A549 (cell line): Measurements from ENCODE around the gene SMCO2. TPM values are rescaled to one million over a fixed set of nuclear protein-coding genes. Genes with fewer than 3 reads are reported as not detected.

Source experiments
- ATAC-seq, 2 experiments: fragments of 200-7000 bp in 1 of 2; fragments of >200 bp in 1 of 2; cut with Nextera tagmentation in 1 of 2; cut with Tn5 transposase in 1 of 2; 3 replicates each; pipeline versions ENCODE4 v1.8.0 to v1.9.1; 2018 to 2020; ENCODE audit warnings: mild to moderate bottlenecking in 1 of 2, moderate library complexity in 1 of 2
- CTCF ChIA-PET: fragments of 300-600 bp; sonication (Branson Sonifier 250); formaldehyde crosslinking; extraction: SDS; loops from one replicate; lab custom pipeline; 2021; ENCODE audit warnings: antibody characterized with exemption, inconsistent platforms; lab: Yijun Ruan, JAX
- POLR2A ChIA-PET: fragments of 350-600 bp; formaldehyde crosslinking; extraction: SDS; loops from one replicate; lab custom pipeline; 2021; ENCODE audit warnings: antibody characterized with exemption, inconsistent platforms; lab: Yijun Ruan, JAX
- DNase-seq, 2 experiments: peaks; one replicate each; pipeline versions ENCODE4 v3.0.0 to v3.0.0-alpha.2; 2011 to 2016; ENCODE audit warnings: low read depth in 1 of 2, low spot score in 1 of 2
- FAIRE-seq: peaks from 2 replicates; lab custom pipeline; 2011; peaks lifted over from hg19 to GRCh38; lab: Jason Lieb, UNC
- H3K27ac ChIP-seq, 2 experiments: fragments of >200 bp; sonication (Bioruptor Twin); formaldehyde crosslinking; 3 replicates each; pipeline ENCODE4 v1.5.1; 2016 to 2017
- H3K4me1 ChIP-seq: fragments of >200 bp; sonication (Bioruptor Twin); formaldehyde crosslinking; 3 replicates; pipeline ENCODE4 v1.6.1; 2016
- H3K4me2 ChIP-seq: fragments of >200 bp; sonication (Bioruptor Twin); formaldehyde crosslinking; 3 replicates; pipeline ENCODE4 v1.6.1; 2016
- H3K4me3 ChIP-seq: fragments of >200 bp; sonication (Bioruptor Twin); formaldehyde crosslinking; 3 replicates; pipeline ENCODE4 v1.5.1; 2016
- H3K9me3 ChIP-seq: fragments of >200 bp; sonication (Bioruptor Twin); formaldehyde crosslinking; 3 replicates; pipeline ENCODE4 v1.6.1; 2016
- BHLHE40 ChIP-seq: IDR thresholded peaks from 2 replicates; pipeline ENCODE4 v1.6.1; 2012; ENCODE audit warnings: low read depth, low read length, inconsistent platforms
- CBX2 ChIP-seq: fragments of 200-600 bp; sonication (generic); IDR thresholded peaks from 2 replicates; pipeline ENCODE4 v1.6.1; 2016; ENCODE audit warnings: low read depth, mild to moderate bottlenecking, borderline replicate concordance
- CHD4 ChIP-seq: fragments of 200-600 bp; sonication (generic); IDR thresholded peaks from 2 replicates; pipeline ENCODE4 v1.6.1; 2016; ENCODE audit warnings: antibody characterized with exemption, mild to moderate bottlenecking, borderline replicate concordance
- ESRRA ChIP-seq: fragments of 150-350 bp; IDR thresholded peaks from 2 replicates; pipeline ENCODE4 v1.6.1; 2014; ENCODE audit warnings: mild to moderate bottlenecking, low read length, borderline replicate concordance
- FOXS1 ChIP-seq: fragments of 250-450 bp; sonication (Bioruptor Pico); IDR thresholded peaks from 2 replicates; pipeline ENCODE4 v1.5.0; 2020; ENCODE audit warnings: mild to moderate bottlenecking, moderate library complexity
- HOXB13 ChIP-seq: fragments of 250-450 bp; sonication (Bioruptor Pico); IDR thresholded peaks from 2 replicates; pipeline ENCODE4 v1.5.0; 2020; ENCODE audit warnings: low read depth, mild to moderate bottlenecking, moderate library complexity
- JUNB ChIP-seq: fragments of >200 bp; sonication (Bioruptor Twin); formaldehyde crosslinking; IDR thresholded peaks from 2 replicates; pipeline ENCODE4 v1.6.1; 2016
- MAFK ChIP-seq: fragments of 450-650 bp; IDR thresholded peaks from 2 replicates; pipeline ENCODE4 v1.6.1; 2014; ENCODE audit not compliant: partially characterized antibody
- NPAS2 ChIP-seq: fragments of 250-450 bp; sonication (Bioruptor Pico); IDR thresholded peaks from 2 replicates; pipeline ENCODE4 v1.8.0; 2022; ENCODE audit warnings: mild to moderate bottlenecking, moderate library complexity, borderline replicate concordance
- POLR2A ChIP-seq: IDR thresholded peaks from 2 replicates; pipeline ENCODE4 v1.6.1; 2012; ENCODE audit warnings: mild to moderate bottlenecking, low read length
- POLR2AphosphoS2 ChIP-seq: conservative IDR thresholded peaks from 2 replicates; pipeline ENCODE4 v1.6.1; 2012; ENCODE audit warnings: low read length, improper control_type of control experiment, inconsistent platforms
- RAD21 ChIP-seq, 2 experiments: fragments of >200 bp in 1 of 2; sonication (Bioruptor Twin) in 1 of 2; formaldehyde crosslinking in 1 of 2; IDR thresholded peaks in 1 of 2; conservative IDR thresholded peaks in 1 of 2; 2 replicates in 1 of 2; 3 replicates in 1 of 2; pipeline ENCODE4 v1.6.1; 2012 to 2018; ENCODE audit warnings: inconsistent platforms in 1 of 2
- RNF2 ChIP-seq: fragments of 200-600 bp; sonication (generic); IDR thresholded peaks from 2 replicates; pipeline ENCODE4 v1.6.1; 2016; ENCODE audit warnings: low read depth, mild to moderate bottlenecking, antibody characterized with exemption, moderate library complexity, borderline replicate concordance
- SMC3 ChIP-seq: fragments of >200 bp; sonication (Bioruptor Twin); formaldehyde crosslinking; IDR thresholded peaks from 3 replicates; pipeline ENCODE4 v1.6.1; 2018; ENCODE audit warnings: inconsistent platforms
- USF2 ChIP-seq: fragments of 450-650 bp; IDR thresholded peaks from 2 replicates; pipeline ENCODE4 v1.6.1; 2014; ENCODE audit warnings: antibody characterized with exemption
- ZNF302 ChIP-seq: fragments of 250-450 bp; sonication (Bioruptor Pico); IDR thresholded peaks from 2 replicates; pipeline ENCODE4 v1.9.0; 2021; ENCODE audit warnings: inconsistent platforms, mild to moderate bottlenecking, moderate library complexity
- WGBS: methylation state at CpG from one replicate; pipeline ENCODE4 v1.1.6; 2017; ENCODE audit errors: missing lambda C conversion rate; 5-methylcytosine and 5-hydroxymethylcytosine counted together
- polyA plus RNA-seq, 4 experiments: library from polyadenylated mRNA; depleted of rRNA in 3 of 4; stranded (reverse); fragments of >200 nt; fragmentation: RNase III in 1 of 4; extraction: RNeasy Plus Mini Kit Qiagen cat#74134 plus additional on column Dnase treatment in 1 of 4; gene quantifications; 2 replicates in 3 of 4; 3 replicates in 1 of 4; pipeline ENCODE4 v1.2.3, GENCODE V29; 2011 to 2017
- TF ChIP-seq, protein P1 (sequence below): fragments of 150-350 bp; IDR thresholded peaks from 2 replicates; pipeline ENCODE4 v1.6.1; 2014; ENCODE audit warnings: low read depth, mild to moderate bottlenecking, low read length
- TF ChIP-seq, protein P2 (sequence below): fragments of >200 bp; sonication (Bioruptor Twin); formaldehyde crosslinking; IDR thresholded peaks from 3 replicates; pipeline ENCODE4 v1.6.1; 2016
- TF ChIP-seq, protein P3 (sequence below): fragments of 200-600 bp; sonication (generic); IDR thresholded peaks from 2 replicates; pipeline ENCODE4 v1.6.1; 2016; ENCODE audit warnings: antibody characterized with exemption, mild to moderate bottlenecking, moderate library complexity
- TF ChIP-seq, protein P4 (sequence below): fragments of >200 bp; sonication (Bioruptor Twin); formaldehyde crosslinking; IDR thresholded peaks from 3 replicates; pipeline ENCODE4 v1.5.1; 2016

Gene SMCO2
- polyA plus RNA-seq, 2 of the 4 experiments (the other 2 are of a cell fraction): 0.14 to 0.28 TPM

DNA sequence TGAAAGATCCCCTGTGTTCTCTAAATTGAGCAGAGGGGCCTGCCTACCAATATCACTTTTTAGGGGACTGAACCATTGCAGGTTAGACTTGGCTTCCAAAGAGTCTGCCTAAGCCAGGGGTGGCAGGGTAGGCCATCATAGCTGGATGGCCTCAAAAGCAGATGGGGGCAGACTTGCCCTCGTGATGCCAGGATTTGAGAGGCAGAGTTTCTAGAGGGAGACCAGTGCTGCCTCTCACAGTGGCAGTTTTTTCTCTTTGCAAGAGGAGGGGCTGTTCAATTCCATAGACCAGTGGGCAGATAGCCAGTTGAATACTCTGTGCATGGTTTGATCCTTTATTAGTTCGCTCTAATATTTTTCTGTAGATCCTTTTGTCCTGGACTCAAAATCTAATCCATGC lies 23.8 kb upstream of the SMCO2 start:
- POLR2A ChIA-PET: no interaction called here
- no peaks in the 10 kb centered on the region for H3K9me3 ChIP-seq
- DNase-seq (peak in 1 of 2 experiments; percentile 10), FAIRE-seq (no peak), ATAC-seq (no peak; a peak in 1 of 6 replicates)
- CTCF ChIA-PET: no interaction called here
- H3K27ac ChIP-seq: no peak overlapping the region
- TF ChIP-seq MAFK (no peak), POLR2A (no peak), ESRRA (no peak), ZNF302 (CRISPR knock-in tag) (no peak), NPAS2 (no peak), RNF2 (no peak), CBX2 (no peak), FOXS1 (CRISPR knock-in tag) (no peak), BHLHE40 (no peak), USF2 (no peak), POLR2AphosphoS2 (no peak), CHD4 (no peak), JUNB (no peak)
- TF ChIP-seq, protein P1, sequence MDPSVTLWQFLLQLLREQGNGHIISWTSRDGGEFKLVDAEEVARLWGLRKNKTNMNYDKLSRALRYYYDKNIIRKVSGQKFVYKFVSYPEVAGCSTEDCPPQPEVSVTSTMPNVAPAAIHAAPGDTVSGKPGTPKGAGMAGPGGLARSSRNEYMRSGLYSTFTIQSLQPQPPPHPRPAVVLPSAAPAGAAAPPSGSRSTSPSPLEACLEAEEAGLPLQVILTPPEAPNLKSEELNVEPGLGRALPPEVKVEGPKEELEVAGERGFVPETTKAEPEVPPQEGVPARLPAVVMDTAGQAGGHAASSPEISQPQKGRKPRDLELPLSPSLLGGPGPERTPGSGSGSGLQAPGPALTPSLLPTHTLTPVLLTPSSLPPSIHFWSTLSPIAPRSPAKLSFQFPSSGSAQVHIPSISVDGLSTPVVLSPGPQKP: no peak
- TF ChIP-seq, protein P2, sequence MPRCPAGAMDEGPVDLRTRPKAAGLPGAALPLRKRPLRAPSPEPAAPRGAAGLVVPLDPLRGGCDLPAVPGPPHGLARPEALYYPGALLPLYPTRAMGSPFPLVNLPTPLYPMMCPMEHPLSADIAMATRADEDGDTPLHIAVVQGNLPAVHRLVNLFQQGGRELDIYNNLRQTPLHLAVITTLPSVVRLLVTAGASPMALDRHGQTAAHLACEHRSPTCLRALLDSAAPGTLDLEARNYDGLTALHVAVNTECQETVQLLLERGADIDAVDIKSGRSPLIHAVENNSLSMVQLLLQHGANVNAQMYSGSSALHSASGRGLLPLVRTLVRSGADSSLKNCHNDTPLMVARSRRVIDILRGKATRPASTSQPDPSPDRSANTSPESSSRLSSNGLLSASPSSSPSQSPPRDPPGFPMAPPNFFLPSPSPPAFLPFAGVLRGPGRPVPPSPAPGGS: no peak
- H3K4me1 ChIP-seq: no peaks in the 10 kb centered on the region
- H3K4me3 ChIP-seq: no peak overlapping the region
- H3K4me2 ChIP-seq: no peak overlapping the region
- 93% methylated on average over 2 of the region's 2 CpGs for WGBS

DNA sequence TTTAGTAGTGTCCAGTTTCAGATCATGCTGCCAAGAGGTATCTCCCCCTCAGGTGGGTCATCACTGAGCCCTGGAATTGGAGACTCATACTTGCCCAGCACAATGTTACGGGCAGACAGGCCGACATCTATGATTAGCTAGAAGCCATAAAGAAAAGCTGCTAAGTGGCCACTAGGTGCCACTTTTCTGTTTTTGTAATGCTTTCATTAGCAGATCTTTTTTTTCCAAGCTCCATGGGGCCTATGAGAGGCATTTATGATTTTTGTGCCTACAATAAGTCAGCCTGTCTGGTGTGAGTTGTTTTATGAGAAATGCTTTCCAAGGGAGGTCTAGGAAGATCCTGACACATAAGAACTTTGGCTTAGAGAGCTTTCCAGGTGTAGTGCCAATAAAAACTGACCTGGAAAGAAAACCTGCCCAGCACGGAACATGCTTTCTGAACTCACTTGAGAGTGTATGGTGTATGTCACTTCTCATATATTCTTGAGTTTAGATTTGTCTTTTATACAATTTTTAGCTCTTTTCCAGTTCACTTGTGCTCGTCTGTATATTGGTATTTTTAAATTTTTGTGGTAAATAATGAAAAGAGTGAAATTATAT lies 21.8 kb upstream of the SMCO2 start:
- H3K4me3 ChIP-seq: no peak overlapping the region
- no peaks in the 10 kb centered on the region for H3K9me3 ChIP-seq
- ATAC-seq (peak; percentile 85 to 90), DNase-seq (peak; percentile 37 to 62), FAIRE-seq (peak; percentile 18)
- no peaks in the 10 kb centered on the region for H3K4me1 ChIP-seq
- no peak overlapping the region for H3K27ac ChIP-seq
- 69% methylated on average over 4 of the region's 4 CpGs for WGBS
- ChIA-PET CTCF (interaction anchor here (0.6 to 3.2 kb wide), 19 partner anchors 9 to 282 kb away, joined by 3 to 25 read pairs (median 4); partner anchors contain the start of gene PPFIBP1), POLR2A (interaction anchor here (1.2 kb wide), 1 partner anchor 99 kb away, joined by 10 read pairs; the partner anchor contains the start of gene PPFIBP1)
- TF ChIP-seq RAD21 (conservative IDR thresholded peaks at IDR 0.05 in 1 of 2, IDR thresholded peaks at IDR 0.05 in 1 of 2) (peak; percentile 60 to 61), SMC3 (peak; percentile 70), HOXB13 (CRISPR knock-in tag) (no peak), ESRRA (no peak)
- TF ChIP-seq, protein P3, sequence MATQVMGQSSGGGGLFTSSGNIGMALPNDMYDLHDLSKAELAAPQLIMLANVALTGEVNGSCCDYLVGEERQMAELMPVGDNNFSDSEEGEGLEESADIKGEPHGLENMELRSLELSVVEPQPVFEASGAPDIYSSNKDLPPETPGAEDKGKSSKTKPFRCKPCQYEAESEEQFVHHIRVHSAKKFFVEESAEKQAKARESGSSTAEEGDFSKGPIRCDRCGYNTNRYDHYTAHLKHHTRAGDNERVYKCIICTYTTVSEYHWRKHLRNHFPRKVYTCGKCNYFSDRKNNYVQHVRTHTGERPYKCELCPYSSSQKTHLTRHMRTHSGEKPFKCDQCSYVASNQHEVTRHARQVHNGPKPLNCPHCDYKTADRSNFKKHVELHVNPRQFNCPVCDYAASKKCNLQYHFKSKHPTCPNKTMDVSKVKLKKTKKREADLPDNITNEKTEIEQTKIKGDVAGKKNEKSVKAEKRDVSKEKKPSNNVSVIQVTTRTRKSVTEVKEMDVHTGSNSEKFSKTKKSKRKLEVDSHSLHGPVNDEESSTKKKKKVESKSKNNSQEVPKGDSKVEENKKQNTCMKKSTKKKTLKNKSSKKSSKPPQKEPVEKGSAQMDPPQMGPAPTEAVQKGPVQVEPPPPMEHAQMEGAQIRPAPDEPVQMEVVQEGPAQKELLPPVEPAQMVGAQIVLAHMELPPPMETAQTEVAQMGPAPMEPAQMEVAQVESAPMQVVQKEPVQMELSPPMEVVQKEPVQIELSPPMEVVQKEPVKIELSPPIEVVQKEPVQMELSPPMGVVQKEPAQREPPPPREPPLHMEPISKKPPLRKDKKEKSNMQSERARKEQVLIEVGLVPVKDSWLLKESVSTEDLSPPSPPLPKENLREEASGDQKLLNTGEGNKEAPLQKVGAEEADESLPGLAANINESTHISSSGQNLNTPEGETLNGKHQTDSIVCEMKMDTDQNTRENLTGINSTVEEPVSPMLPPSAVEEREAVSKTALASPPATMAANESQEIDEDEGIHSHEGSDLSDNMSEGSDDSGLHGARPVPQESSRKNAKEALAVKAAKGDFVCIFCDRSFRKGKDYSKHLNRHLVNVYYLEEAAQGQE: no peak
- TF ChIP-seq, protein P4, sequence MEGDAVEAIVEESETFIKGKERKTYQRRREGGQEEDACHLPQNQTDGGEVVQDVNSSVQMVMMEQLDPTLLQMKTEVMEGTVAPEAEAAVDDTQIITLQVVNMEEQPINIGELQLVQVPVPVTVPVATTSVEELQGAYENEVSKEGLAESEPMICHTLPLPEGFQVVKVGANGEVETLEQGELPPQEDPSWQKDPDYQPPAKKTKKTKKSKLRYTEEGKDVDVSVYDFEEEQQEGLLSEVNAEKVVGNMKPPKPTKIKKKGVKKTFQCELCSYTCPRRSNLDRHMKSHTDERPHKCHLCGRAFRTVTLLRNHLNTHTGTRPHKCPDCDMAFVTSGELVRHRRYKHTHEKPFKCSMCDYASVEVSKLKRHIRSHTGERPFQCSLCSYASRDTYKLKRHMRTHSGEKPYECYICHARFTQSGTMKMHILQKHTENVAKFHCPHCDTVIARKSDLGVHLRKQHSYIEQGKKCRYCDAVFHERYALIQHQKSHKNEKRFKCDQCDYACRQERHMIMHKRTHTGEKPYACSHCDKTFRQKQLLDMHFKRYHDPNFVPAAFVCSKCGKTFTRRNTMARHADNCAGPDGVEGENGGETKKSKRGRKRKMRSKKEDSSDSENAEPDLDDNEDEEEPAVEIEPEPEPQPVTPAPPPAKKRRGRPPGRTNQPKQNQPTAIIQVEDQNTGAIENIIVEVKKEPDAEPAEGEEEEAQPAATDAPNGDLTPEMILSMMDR: peak; percentile 58
- H3K4me2 ChIP-seq: no peak overlapping the region
